ENCODE measurements around the gene SSBP4. TPM values are rescaled to one million over a fixed set of nuclear protein-coding genes. Genes with fewer than 3 reads are reported as not detected.

SSBP4 gene
- total and polyA plus RNA-seq, 9 of the 15 experiments (the other 6 are each of a cell fraction or from before 2014, with no cell fraction given): 1.1 to 189 (median 39.0) TPM

DNA sequence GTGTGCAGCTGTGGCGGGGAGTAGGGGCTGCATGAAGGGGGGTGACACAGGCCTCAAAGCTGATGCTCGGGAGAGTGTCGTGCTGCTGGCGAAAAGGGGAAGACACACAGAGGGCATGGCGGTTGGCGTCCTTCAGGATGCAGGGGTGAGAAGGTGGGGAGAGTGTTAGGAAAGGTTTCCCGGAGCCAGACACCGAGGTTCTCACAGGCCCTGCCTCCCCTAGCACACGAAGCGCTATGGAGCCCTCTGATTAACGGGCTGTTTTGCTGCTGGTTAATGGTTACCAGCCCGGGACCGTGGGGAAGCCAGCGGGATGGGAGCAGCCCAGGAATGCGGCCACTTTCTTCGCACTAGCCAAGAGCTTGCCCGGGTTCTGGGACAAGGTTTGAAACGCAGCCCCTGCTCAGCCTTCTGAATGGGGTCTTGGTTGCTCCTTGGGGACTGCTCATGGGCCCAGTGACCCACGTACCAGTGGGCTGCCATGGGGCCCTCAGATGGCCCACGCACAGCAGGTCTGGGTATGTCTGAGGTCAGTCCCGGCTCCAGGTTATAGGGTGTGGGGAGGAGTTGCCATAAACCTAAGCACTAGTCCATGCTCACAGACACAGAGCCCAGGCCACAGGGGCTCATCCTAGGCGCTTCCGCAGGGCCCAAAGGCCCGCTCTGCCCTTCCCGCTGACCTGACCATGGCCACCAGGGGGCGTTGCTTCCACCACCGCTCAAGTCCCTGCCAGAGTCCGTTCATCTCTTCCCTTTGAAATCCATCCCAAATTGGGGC lies 50.1 kb downstream of the SSBP4 start (continued):
- TF ChIP-seq STAG1 (CRISPR knock-in tag; IDR thresholded peaks at IDR 0.05; ENCODE audit: borderline replicate concordance) (peak; percentile 64; the same call in 1 of the 2 replicates), RAD21 (CRISPR knock-in tag; conservative IDR thresholded peaks at IDR 0.05 in 1 of 2, IDR thresholded peaks at IDR 0.05 in 1 of 2) (peak; percentile 39 to 68), KLF16 (IDR thresholded peaks at IDR 0.05) (0 out of 2 replicates have a peak, but pooled peaks have one; percentile 40), NONO (IDR thresholded peaks at IDR 0.05; ENCODE audit: low read depth in 2 of 2, low read length in 1 of 2) (no peak), SP1 (CRISPR knock-in tag; IDR thresholded peaks at IDR 0.05) (0 out of 2 replicates have a peak, but pooled peaks have one; percentile 22), CREM (IDR thresholded peaks at IDR 0.05; ENCODE audit: low read depth) (0 out of 2 replicates have a peak, but pooled peaks have one; percentile 9), NFYB (IDR thresholded peaks at IDR 0.05; ENCODE audit: extremely low read depth, insufficient read length) (no peak), BRD4 (IDR thresholded peaks at IDR 0.05) (no peak)
- TF ChIP-seq, protein P1, sequence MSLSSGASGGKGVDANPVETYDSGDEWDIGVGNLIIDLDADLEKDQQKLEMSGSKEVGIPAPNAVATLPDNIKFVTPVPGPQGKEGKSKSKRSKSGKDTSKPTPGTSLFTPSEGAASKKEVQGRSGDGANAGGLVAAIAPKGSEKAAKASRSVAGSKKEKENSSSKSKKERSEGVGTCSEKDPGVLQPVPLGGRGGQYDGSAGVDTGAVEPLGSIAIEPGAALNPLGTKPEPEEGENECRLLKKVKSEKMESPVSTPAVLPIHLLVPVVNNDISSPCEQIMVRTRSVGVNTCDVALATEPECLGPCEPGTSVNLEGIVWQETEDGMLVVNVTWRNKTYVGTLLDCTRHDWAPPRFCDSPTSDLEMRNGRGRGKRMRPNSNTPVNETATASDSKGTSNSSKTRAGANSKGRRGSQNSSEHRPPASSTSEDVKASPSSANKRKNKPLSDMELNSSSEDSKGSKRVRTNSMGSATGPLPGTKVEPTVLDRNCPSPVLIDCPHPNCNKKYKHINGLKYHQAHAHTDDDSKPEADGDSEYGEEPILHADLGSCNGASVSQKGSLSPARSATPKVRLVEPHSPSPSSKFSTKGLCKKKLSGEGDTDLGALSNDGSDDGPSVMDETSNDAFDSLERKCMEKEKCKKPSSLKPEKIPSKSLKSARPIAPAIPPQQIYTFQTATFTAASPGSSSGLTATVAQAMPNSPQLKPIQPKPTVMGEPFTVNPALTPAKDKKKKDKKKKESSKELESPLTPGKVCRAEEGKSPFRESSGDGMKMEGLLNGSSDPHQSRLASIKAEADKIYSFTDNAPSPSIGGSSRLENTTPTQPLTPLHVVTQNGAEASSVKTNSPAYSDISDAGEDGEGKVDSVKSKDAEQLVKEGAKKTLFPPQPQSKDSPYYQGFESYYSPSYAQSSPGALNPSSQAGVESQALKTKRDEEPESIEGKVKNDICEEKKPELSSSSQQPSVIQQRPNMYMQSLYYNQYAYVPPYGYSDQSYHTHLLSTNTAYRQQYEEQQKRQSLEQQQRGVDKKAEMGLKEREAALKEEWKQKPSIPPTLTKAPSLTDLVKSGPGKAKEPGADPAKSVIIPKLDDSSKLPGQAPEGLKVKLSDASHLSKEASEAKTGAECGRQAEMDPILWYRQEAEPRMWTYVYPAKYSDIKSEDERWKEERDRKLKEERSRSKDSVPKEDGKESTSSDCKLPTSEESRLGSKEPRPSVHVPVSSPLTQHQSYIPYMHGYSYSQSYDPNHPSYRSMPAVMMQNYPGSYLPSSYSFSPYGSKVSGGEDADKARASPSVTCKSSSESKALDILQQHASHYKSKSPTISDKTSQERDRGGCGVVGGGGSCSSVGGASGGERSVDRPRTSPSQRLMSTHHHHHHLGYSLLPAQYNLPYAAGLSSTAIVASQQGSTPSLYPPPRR (CRISPR knock-in tag; IDR thresholded peaks at IDR 0.05; ENCODE audit: borderline replicate concordance): no peak
- TF ChIP-seq, protein P2, sequence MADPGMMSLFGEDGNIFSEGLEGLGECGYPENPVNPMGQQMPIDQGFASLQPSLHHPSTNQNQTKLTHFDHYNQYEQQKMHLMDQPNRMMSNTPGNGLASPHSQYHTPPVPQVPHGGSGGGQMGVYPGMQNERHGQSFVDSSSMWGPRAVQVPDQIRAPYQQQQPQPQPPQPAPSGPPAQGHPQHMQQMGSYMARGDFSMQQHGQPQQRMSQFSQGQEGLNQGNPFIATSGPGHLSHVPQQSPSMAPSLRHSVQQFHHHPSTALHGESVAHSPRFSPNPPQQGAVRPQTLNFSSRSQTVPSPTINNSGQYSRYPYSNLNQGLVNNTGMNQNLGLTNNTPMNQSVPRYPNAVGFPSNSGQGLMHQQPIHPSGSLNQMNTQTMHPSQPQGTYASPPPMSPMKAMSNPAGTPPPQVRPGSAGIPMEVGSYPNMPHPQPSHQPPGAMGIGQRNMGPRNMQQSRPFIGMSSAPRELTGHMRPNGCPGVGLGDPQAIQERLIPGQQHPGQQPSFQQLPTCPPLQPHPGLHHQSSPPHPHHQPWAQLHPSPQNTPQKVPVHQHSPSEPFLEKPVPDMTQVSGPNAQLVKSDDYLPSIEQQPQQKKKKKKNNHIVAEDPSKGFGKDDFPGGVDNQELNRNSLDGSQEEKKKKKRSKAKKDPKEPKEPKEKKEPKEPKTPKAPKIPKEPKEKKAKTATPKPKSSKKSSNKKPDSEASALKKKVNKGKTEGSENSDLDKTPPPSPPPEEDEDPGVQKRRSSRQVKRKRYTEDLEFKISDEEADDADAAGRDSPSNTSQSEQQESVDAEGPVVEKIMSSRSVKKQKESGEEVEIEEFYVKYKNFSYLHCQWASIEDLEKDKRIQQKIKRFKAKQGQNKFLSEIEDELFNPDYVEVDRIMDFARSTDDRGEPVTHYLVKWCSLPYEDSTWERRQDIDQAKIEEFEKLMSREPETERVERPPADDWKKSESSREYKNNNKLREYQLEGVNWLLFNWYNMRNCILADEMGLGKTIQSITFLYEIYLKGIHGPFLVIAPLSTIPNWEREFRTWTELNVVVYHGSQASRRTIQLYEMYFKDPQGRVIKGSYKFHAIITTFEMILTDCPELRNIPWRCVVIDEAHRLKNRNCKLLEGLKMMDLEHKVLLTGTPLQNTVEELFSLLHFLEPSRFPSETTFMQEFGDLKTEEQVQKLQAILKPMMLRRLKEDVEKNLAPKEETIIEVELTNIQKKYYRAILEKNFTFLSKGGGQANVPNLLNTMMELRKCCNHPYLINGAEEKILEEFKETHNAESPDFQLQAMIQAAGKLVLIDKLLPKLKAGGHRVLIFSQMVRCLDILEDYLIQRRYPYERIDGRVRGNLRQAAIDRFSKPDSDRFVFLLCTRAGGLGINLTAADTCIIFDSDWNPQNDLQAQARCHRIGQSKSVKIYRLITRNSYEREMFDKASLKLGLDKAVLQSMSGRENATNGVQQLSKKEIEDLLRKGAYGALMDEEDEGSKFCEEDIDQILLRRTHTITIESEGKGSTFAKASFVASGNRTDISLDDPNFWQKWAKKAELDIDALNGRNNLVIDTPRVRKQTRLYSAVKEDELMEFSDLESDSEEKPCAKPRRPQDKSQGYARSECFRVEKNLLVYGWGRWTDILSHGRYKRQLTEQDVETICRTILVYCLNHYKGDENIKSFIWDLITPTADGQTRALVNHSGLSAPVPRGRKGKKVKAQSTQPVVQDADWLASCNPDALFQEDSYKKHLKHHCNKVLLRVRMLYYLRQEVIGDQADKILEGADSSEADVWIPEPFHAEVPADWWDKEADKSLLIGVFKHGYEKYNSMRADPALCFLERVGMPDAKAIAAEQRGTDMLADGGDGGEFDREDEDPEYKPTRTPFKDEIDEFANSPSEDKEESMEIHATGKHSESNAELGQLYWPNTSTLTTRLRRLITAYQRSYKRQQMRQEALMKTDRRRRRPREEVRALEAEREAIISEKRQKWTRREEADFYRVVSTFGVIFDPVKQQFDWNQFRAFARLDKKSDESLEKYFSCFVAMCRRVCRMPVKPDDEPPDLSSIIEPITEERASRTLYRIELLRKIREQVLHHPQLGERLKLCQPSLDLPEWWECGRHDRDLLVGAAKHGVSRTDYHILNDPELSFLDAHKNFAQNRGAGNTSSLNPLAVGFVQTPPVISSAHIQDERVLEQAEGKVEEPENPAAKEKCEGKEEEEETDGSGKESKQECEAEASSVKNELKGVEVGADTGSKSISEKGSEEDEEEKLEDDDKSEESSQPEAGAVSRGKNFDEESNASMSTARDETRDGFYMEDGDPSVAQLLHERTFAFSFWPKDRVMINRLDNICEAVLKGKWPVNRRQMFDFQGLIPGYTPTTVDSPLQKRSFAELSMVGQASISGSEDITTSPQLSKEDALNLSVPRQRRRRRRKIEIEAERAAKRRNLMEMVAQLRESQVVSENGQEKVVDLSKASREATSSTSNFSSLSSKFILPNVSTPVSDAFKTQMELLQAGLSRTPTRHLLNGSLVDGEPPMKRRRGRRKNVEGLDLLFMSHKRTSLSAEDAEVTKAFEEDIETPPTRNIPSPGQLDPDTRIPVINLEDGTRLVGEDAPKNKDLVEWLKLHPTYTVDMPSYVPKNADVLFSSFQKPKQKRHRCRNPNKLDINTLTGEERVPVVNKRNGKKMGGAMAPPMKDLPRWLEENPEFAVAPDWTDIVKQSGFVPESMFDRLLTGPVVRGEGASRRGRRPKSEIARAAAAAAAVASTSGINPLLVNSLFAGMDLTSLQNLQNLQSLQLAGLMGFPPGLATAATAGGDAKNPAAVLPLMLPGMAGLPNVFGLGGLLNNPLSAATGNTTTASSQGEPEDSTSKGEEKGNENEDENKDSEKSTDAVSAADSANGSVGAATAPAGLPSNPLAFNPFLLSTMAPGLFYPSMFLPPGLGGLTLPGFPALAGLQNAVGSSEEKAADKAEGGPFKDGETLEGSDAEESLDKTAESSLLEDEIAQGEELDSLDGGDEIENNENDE (IDR thresholded peaks at IDR 0.05; ENCODE audit: low read depth, low read length): no peak

Measured in K562 (cell line).